GM12878 (cell line): ENCODE results near the gene TUBB1. TPM values are rescaled to one million over a fixed set of nuclear protein-coding genes. Genes with fewer than 3 reads are reported as not detected.

Experiments
- BCL11A ChIP-seq: IDR thresholded peaks from 2 replicates; pipeline ENCODE4 v1.6.1; 2011; ENCODE audit warnings: low read depth, low read length
- BHLHE40 ChIP-seq, 2 experiments: fragments of 450-650 bp in 1 of 2; IDR thresholded peaks; 2 replicates each; pipeline ENCODE4 v1.6.1; 2011 to 2017; ENCODE audit warnings: low read depth in 2 of 2, borderline replicate concordance in 1 of 2, improper control_type of control experiment in 1 of 2, low read length in 1 of 2, mild to moderate bottlenecking in 1 of 2
- CREM ChIP-seq: IDR thresholded peaks from 2 replicates; pipeline ENCODE4 v1.6.1; 2014; ENCODE audit warnings: antibody characterized with exemption, low read depth
- EGR1 ChIP-seq, 2 experiments: IDR thresholded peaks; 1 replicate in 1 of 2; 2 replicates in 1 of 2; pipeline ENCODE4 v1.6.1; 2011 to 2012; ENCODE audit warnings: low read depth in 2 of 2, low read length in 2 of 2, borderline replicate concordance in 1 of 2, mild to moderate bottlenecking in 1 of 2, moderate library complexity in 1 of 2
- ESRRA ChIP-seq: IDR thresholded peaks from 2 replicates; pipeline ENCODE4 v1.6.1; 2012; ENCODE audit warnings: mild to moderate bottlenecking, low read length, improper control_type of control experiment
- EZH2 ChIP-seq: IDR thresholded peaks from 2 replicates; pipeline ENCODE4 v1.6.1; 2012; ENCODE audit warnings: low read depth, mild to moderate bottlenecking, control low read depth, inconsistent platforms, low read length, borderline replicate concordance; ENCODE audit not compliant: control insufficient read depth
- IRF4 ChIP-seq: IDR thresholded peaks from 2 replicates; pipeline ENCODE4 v1.6.1; 2011; ENCODE audit warnings: low read depth, low read length
- MEF2A ChIP-seq: IDR thresholded peaks from 2 replicates; pipeline ENCODE4 v1.6.1; 2011; ENCODE audit warnings: low read depth, mild to moderate bottlenecking, low read length, moderate library complexity; ENCODE audit not compliant: insufficient read depth
- MXI1 ChIP-seq: fragments of 150-350 bp; IDR thresholded peaks from 2 replicates; pipeline ENCODE4 v1.6.1; 2011; ENCODE audit warnings: low read depth, mild to moderate bottlenecking, inconsistent platforms, low read length, improper control_type of control experiment
- POU2F2 ChIP-seq: IDR thresholded peaks from 3 replicates; pipeline ENCODE4 v1.6.1; 2011; ENCODE audit warnings: low read depth, mild to moderate bottlenecking, low read length, borderline replicate concordance
- RCOR1 ChIP-seq: conservative IDR thresholded peaks from 2 replicates; pipeline ENCODE4 v1.6.1; 2012; ENCODE audit warnings: low read depth, low read length, improper control_type of control experiment
- RELA ChIP-seq: fragments of 450-650 bp; IDR thresholded peaks from 2 replicates; pipeline ENCODE4 v1.8.0; 2014; ENCODE audit warnings: borderline replicate concordance; ENCODE audit not compliant: partially characterized antibody
- RUNX3 ChIP-seq: IDR thresholded peaks from 2 replicates; pipeline ENCODE4 v1.6.1; 2012; ENCODE audit warnings: low read length, inconsistent platforms
- SIX5 ChIP-seq: IDR thresholded peaks from 2 replicates; pipeline ENCODE4 v1.6.1; 2011; ENCODE audit warnings: mild to moderate bottlenecking, low read depth, low read length, moderate library complexity; ENCODE audit not compliant: severe bottlenecking
- SMC3 ChIP-seq: IDR thresholded peaks from 2 replicates; pipeline ENCODE4 v1.6.1; 2011; ENCODE audit warnings: low read length, improper control_type of control experiment, borderline replicate concordance
- TCF7 ChIP-seq: IDR thresholded peaks from 2 replicates; pipeline ENCODE4 v1.6.1; 2014; ENCODE audit warnings: antibody characterized with exemption, borderline replicate concordance
- ZNF274 ChIP-seq: IDR thresholded peaks from one replicate; pipeline ENCODE4 v1.8.0; 2011; ENCODE audit not compliant: insufficient read length, insufficient read depth
- polyA plus RNA-seq, 11 experiments: library from polyadenylated mRNA; depleted of rRNA in 4 of 11; unstranded in 6 of 11; stranded (reverse) in 5 of 11; fragments of >200 nt; fragmentation: Nextera tagmentation in 4 of 11; fragmentation: Illumina TruSeq in 1 of 11; extraction: Ambion mirVana in 4 of 11; extraction: Trizol in 1 of 11; gene quantifications; 1 replicate in 1 of 11; 2 replicates in 10 of 11; pipeline versions ENCODE4 v1.2.1 to v1.2.3, GENCODE V29; 2011 to 2016; ENCODE audit warnings: inconsistent platforms in 2 of 11, missing spikeins in 2 of 11, low read depth in 1 of 11
- total RNA-seq, 4 experiments: library from RNA; depleted of rRNA in 3 of 4; stranded (reverse); fragments of >200 nt in 3 of 4; fragmentation: Illumina TruSeq in 1 of 4; extraction: Trizol in 1 of 4; gene quantifications; 2 replicates each; pipeline versions ENCODE4 v1.2.1 to v1.2.3, GENCODE V29; 2013 to 2021
- TF ChIP-seq, protein P1 (sequence below): IDR thresholded peaks from 2 replicates; pipeline ENCODE4 v1.6.1; 2011; ENCODE audit warnings: borderline replicate concordance, low read depth, mild to moderate bottlenecking, moderate library complexity, low read length; ENCODE audit not compliant: insufficient read depth, poor library complexity, severe bottlenecking
- TF ChIP-seq, protein P2 (sequence below): fragments of 450-650 bp; IDR thresholded peaks from 2 replicates; pipeline ENCODE4 v1.6.1; 2017; ENCODE audit warnings: antibody characterized with exemption, mild to moderate bottlenecking, moderate library complexity
- TF ChIP-seq, protein P3 (sequence below): IDR thresholded peaks from 2 replicates; pipeline ENCODE4 v1.6.1; 2011; ENCODE audit warnings: mild to moderate bottlenecking, low read depth, low read length, moderate library complexity; ENCODE audit not compliant: insufficient replicate concordance
- TF ChIP-seq, protein P4 (sequence below): fragments of 450-650 bp; IDR thresholded peaks from 2 replicates; pipeline ENCODE4 v1.6.1; 2014; ENCODE audit warnings: mild to moderate bottlenecking
- TF ChIP-seq, protein P5 (sequence below): IDR thresholded peaks from 2 replicates; pipeline ENCODE4 v1.6.1; 2012; ENCODE audit warnings: low read length, inconsistent platforms

TUBB1 gene
- total and polyA plus RNA-seq, 10 of the 15 experiments (the other 5 are each of a cell fraction or from before 2014, with no cell fraction given), result 0.02 to 0.20 (median 0.06) TPM; not detected in 3

DNA sequence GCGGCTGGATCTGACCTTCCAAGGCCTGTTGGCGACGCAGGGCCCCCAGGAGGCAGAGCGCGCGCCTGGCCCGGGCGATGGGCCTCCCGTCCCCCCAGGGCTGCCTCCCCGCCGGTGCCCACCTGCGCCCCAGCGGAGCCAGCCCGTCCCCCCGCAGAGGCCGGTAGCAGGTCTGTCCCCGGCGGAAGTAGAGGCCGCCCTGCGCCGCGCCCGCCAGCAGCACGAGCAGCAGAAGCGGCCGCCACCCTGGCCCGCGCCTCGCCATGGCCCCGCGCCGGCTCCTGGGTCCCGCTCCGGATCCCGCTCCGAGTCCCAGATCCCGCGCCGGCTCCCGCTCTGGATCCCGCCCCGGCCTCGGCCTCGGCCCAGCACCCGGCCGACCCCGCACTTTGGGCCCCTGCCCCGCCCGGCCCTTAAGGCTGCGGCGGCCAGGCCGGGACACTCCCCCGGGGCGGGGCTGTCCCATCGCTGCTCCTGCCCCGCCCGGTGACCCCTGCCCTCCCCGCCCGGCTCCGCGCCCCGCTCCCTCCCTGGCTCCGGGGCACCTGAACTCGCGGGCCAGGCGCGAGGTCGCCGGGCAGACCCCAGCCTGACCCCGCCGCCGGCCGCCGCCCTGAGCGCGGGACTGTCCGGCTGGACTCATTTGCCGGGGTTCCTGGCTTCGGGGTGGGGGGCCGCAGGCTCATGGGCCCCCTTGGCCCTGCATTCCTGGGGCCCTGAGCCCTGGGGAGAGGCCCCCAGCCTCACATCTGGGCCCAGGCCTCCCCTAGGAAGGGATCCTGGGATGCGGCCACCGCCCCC lies 12.2 kb upstream of the TUBB1 start, which contains the start of gene CTSZ (continued):
- TF ChIP-seq, protein P1, sequence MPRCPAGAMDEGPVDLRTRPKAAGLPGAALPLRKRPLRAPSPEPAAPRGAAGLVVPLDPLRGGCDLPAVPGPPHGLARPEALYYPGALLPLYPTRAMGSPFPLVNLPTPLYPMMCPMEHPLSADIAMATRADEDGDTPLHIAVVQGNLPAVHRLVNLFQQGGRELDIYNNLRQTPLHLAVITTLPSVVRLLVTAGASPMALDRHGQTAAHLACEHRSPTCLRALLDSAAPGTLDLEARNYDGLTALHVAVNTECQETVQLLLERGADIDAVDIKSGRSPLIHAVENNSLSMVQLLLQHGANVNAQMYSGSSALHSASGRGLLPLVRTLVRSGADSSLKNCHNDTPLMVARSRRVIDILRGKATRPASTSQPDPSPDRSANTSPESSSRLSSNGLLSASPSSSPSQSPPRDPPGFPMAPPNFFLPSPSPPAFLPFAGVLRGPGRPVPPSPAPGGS, result peak; percentile 46
- TF ChIP-seq IRF4 (no peak), POU2F2 (no peak; the same call in 2 of the 3 replicates), CREM (no peak), RCOR1 (no peak), ESRRA (no peak), EZH2 (no peak), TCF7 (no peak), SMC3 (no peak), ZNF274 (no peak), EGR1 (IDR thresholded peaks at IDR 0.05; ENCODE audit: borderline replicate concordance in 1 of 2, low read depth in 2 of 2, low read length in 2 of 2) (no peak), MEF2A (no peak), RELA (no peak), BHLHE40 (IDR thresholded peaks at IDR 0.05; ENCODE audit: borderline replicate concordance in 1 of 2, low read depth in 2 of 2, low read length in 1 of 2) (peak in 1 of 2 experiments; percentile 87; a peak in 2 of 4 replicates), SIX5 (no peak), RUNX3 (no peak), BCL11A (no peak), MXI1 (no peak)
- TF ChIP-seq, protein P2, sequence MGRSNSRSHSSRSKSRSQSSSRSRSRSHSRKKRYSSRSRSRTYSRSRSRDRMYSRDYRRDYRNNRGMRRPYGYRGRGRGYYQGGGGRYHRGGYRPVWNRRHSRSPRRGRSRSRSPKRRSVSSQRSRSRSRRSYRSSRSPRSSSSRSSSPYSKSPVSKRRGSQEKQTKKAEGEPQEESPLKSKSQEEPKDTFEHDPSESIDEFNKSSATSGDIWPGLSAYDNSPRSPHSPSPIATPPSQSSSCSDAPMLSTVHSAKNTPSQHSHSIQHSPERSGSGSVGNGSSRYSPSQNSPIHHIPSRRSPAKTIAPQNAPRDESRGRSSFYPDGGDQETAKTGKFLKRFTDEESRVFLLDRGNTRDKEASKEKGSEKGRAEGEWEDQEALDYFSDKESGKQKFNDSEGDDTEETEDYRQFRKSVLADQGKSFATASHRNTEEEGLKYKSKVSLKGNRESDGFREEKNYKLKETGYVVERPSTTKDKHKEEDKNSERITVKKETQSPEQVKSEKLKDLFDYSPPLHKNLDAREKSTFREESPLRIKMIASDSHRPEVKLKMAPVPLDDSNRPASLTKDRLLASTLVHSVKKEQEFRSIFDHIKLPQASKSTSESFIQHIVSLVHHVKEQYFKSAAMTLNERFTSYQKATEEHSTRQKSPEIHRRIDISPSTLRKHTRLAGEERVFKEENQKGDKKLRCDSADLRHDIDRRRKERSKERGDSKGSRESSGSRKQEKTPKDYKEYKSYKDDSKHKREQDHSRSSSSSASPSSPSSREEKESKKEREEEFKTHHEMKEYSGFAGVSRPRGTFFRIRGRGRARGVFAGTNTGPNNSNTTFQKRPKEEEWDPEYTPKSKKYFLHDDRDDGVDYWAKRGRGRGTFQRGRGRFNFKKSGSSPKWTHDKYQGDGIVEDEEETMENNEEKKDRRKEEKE, result no peak
- TF ChIP-seq, protein P3, sequence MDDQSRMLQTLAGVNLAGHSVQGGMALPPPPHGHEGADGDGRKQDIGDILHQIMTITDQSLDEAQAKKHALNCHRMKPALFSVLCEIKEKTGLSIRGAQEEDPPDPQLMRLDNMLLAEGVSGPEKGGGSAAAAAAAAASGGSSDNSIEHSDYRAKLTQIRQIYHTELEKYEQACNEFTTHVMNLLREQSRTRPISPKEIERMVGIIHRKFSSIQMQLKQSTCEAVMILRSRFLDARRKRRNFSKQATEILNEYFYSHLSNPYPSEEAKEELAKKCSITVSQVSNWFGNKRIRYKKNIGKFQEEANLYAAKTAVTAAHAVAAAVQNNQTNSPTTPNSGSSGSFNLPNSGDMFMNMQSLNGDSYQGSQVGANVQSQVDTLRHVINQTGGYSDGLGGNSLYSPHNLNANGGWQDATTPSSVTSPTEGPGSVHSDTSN, result no peak
- TF ChIP-seq, protein P4, sequence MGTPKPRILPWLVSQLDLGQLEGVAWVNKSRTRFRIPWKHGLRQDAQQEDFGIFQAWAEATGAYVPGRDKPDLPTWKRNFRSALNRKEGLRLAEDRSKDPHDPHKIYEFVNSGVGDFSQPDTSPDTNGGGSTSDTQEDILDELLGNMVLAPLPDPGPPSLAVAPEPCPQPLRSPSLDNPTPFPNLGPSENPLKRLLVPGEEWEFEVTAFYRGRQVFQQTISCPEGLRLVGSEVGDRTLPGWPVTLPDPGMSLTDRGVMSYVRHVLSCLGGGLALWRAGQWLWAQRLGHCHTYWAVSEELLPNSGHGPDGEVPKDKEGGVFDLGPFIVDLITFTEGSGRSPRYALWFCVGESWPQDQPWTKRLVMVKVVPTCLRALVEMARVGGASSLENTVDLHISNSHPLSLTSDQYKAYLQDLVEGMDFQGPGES, result no peak
- TF ChIP-seq, protein P5, sequence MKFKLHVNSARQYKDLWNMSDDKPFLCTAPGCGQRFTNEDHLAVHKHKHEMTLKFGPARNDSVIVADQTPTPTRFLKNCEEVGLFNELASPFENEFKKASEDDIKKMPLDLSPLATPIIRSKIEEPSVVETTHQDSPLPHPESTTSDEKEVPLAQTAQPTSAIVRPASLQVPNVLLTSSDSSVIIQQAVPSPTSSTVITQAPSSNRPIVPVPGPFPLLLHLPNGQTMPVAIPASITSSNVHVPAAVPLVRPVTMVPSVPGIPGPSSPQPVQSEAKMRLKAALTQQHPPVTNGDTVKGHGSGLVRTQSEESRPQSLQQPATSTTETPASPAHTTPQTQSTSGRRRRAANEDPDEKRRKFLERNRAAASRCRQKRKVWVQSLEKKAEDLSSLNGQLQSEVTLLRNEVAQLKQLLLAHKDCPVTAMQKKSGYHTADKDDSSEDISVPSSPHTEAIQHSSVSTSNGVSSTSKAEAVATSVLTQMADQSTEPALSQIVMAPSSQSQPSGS, result no peak
